HFFc6 (cell line): Measurements from ENCODE around the gene NXNL1. TPM values are rescaled to one million over a fixed set of nuclear protein-coding genes. Genes with fewer than 3 reads are reported as not detected.

Source experiments
- DNase-seq: peaks from one replicate; pipeline ENCODE4 v3.0.0-alpha.2; 2018
- H3K27ac Mint-ChIP-seq: 2 replicates; pipeline ENCODE4 v1.8.0; 2020; ENCODE audit warnings: mild to moderate bottlenecking, mixed read lengths
- H3K27me3 Mint-ChIP-seq: 2 replicates; pipeline ENCODE4 v1.8.0; 2021; ENCODE audit warnings: mild to moderate bottlenecking, moderate library complexity, mixed read lengths; ENCODE audit not compliant: insufficient read depth
- H3K36me3 Mint-ChIP-seq: 2 replicates; pipeline ENCODE4 v1.8.0; 2021; ENCODE audit warnings: low read depth, mixed read lengths
- H3K4me1 Mint-ChIP-seq: 2 replicates; pipeline ENCODE4 v1.8.0; 2020; ENCODE audit warnings: low read depth, mixed read lengths
- H3K4me3 Mint-ChIP-seq: 2 replicates; pipeline ENCODE4 v1.8.0; 2020; ENCODE audit warnings: mild to moderate bottlenecking, moderate library complexity, mixed read lengths
- H3K9me3 Mint-ChIP-seq: 2 replicates; pipeline ENCODE4 v1.8.0; 2020; ENCODE audit warnings: mild to moderate bottlenecking, mixed read lengths
- total RNA-seq, 6 experiments: library from RNA; stranded (reverse); fragmentation: NEBNext Ultra II Directional; extraction: Animal tissue kit (Norgen Biotek cat#: 25700); gene quantifications; 2 replicates in 1 of 6; 3 replicates in 5 of 6; pipeline ENCODE4 v1.2.3, GENCODE V29; 2021
- TF ChIP-seq, protein P1 (sequence below): fragments of 200-600 bp; sonication (generic); IDR thresholded peaks from 2 replicates; pipeline ENCODE4 v1.5.0; 2021; ENCODE audit warnings: antibody characterized with exemption, mild to moderate bottlenecking

NXNL1 gene
- total RNA-seq, 6 experiments from 2014 or later, result not detected

DNA sequence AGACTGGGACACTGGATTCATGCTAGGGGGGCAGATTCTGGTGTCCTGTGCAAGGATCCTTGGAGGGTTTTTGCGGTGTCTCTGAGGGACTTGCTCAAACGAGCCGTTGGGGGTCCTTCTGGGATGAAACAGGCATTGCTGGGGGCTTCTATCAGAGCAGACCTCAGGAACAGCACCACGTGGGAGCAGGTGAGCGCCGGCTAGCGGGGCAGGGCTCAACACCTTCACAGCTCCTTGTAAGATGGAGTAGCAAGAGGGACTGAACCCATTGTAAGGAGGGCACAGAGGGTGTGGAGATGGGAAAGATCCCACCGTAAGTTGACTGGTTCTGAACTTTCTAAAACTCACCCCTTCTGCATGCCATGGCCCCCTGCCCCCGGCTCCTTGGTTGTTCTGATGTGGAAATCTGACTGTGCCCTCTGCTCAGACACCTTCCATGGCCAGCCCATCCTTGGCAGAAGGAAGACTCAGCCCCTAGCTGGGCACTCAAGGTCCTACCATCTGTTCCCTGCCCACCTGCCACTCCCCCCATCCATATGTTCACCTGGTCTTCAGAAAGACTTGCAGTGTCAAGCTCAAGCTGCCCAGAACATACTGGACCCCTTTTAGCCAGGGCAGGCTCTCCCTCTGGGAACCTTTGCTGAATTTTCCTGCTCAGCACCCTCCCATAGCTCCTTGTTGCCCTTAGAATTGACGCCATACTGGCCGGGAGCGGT, 10.8 kb upstream of the NXNL1 start:
- no peaks in the 10 kb centered on the region for H3K36me3 Mint-ChIP-seq
- peaks cover 48% of the 10 kb centered on the region for H3K4me1 Mint-ChIP-seq
- no peaks in the 10 kb centered on the region for H3K9me3 Mint-ChIP-seq
- H3K27ac Mint-ChIP-seq, result no peak overlapping the region; the same call in 1 of the 2 replicates
- no peaks in the 10 kb centered on the region for H3K27me3 Mint-ChIP-seq
- DNase-seq, result no peak
- TF ChIP-seq, protein P1, sequence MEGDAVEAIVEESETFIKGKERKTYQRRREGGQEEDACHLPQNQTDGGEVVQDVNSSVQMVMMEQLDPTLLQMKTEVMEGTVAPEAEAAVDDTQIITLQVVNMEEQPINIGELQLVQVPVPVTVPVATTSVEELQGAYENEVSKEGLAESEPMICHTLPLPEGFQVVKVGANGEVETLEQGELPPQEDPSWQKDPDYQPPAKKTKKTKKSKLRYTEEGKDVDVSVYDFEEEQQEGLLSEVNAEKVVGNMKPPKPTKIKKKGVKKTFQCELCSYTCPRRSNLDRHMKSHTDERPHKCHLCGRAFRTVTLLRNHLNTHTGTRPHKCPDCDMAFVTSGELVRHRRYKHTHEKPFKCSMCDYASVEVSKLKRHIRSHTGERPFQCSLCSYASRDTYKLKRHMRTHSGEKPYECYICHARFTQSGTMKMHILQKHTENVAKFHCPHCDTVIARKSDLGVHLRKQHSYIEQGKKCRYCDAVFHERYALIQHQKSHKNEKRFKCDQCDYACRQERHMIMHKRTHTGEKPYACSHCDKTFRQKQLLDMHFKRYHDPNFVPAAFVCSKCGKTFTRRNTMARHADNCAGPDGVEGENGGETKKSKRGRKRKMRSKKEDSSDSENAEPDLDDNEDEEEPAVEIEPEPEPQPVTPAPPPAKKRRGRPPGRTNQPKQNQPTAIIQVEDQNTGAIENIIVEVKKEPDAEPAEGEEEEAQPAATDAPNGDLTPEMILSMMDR, result no peak
- peak overlapping the region; percentile 97 for H3K4me3 Mint-ChIP-seq

DNA sequence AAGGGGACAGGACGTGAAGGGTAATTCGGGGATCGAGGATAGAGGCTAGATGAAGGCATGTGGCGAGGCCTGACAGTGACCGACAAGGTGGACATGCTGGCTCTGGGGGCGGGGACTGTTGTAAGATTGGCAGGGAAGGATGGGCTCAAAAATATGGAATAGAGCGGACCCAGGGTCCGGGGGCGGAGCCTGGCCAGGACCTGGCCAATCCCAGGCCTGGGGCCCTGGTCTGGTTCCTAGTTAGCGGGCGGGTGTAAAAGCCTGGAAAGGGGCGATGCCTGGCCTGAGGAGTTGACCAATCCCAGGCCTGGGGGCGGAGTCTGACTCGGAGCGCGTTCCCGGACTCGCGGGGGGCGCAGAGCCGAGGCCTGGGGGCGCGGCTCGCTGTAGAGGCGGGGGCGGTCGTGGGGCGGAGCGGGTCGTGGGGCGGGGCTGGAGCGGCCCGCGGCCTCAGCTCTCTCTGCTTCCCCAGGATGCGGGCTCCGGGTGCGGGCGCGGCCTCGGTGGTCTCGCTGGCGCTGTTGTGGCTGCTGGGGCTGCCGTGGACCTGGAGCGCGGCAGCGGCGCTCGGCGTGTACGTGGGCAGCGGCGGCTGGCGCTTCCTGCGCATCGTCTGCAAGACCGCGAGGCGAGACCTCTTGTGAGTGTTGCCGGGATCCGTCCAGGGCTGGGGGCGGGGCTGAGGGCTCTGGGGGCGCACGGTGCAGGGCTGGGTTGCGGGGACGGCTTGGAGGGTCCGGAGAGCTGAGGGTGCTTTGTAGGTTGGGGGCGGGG, 9.5 kb upstream of the NXNL1 start, which contains the start of gene SLC27A1:
SLC27A1 (plus strand) TSS at position 457 of the 774 bp plus-strand sequence; CDS start at position 474, 17 bp downstream.
- peak; percentile 98 for DNase-seq
- Mint-ChIP-seq H3K36me3 (no peaks in the 10 kb centered on the region), H3K4me3 (peak within 1 kb of the TSS; percentile 97), H3K9me3 (no peaks in the 10 kb centered on the region), H3K4me1 (peaks cover 46% of the 10 kb centered on the region), H3K27ac (peak within 1 kb of the TSS; percentile 93), H3K27me3 (no peaks in the 10 kb centered on the region; the same call in 1 of the 2 replicates)
- TF ChIP-seq, protein P1, result no peak; the same call in 1 of the 2 replicates

DNA sequence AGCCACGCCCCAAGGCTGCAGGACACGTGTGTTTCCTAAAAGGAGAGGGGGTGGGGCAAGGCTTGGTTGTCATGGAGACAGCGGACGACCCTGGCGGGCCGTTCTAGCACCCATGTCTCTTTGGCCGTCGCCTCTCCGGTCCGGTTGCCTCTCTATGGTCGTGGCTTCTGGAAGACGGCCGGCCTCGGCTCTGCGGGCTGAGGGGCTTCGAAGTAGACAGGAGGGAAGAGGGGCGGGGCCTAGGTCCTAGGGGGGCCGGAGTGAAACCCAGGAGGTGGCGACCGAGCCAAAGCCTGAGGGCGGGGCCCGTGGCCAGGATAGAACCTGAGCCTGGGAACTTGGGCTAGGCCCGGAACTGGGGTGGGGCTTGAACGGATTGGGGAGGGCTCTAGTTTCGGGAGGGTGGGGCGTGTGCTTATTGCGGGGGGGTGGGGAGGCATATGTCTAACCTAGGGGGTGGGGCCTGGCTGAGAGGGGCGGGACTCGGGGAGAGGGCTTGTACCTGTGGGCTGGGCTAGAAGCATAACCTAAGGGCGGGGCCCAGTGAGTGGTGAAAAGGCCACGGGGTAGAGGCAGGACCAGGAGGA, 8.8 kb upstream of the NXNL1 start:
- peaks cover 44% of the 10 kb centered on the region for H3K4me1 Mint-ChIP-seq
- H3K4me3 Mint-ChIP-seq, result peak overlapping the region; percentile 97

DNA sequence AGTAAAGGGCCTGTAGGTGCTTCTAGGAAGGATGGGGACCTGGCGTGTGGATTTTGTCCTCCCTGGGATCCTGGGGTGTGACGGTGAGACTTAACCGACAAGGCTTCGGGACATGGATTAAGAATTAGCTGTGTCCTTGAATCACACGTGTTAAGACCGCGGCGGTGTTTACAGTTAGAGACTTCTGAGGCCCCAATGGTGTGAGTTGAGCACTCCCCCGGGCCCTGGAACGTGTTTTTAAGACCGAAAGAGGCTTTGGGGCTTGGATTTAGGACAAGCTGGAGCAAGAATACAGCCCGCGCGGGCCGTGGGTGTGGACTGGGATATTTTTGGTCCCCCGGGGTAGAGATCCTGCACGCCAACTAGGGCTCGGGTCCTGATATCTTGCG, 8.4 kb upstream of the NXNL1 start:
- TF ChIP-seq, protein P1, result no peak
- peak overlapping the region; percentile 97 for H3K4me3 Mint-ChIP-seq
- DNase-seq, result no peak
- peak overlapping the region; percentile 93 for H3K27ac Mint-ChIP-seq
- H3K36me3 Mint-ChIP-seq, result no peaks in the 10 kb centered on the region
- peaks cover 43% of the 10 kb centered on the region for H3K4me1 Mint-ChIP-seq
- H3K27me3 Mint-ChIP-seq, result no peaks in the 10 kb centered on the region; the same call in 1 of the 2 replicates
- H3K9me3 Mint-ChIP-seq, result no peaks in the 10 kb centered on the region

More for the DNA sequence above, 8.8 kb upstream of the NXNL1 start:
- TF ChIP-seq, protein P1, result no peak
- H3K27ac Mint-ChIP-seq, result peak overlapping the region; percentile 93
- DNase-seq, result peak; percentile 89
- no peaks in the 10 kb centered on the region; the same call in 1 of the 2 replicates for H3K27me3 Mint-ChIP-seq
- H3K36me3 Mint-ChIP-seq, result no peaks in the 10 kb centered on the region
- H3K9me3 Mint-ChIP-seq, result no peaks in the 10 kb centered on the region

DNA sequence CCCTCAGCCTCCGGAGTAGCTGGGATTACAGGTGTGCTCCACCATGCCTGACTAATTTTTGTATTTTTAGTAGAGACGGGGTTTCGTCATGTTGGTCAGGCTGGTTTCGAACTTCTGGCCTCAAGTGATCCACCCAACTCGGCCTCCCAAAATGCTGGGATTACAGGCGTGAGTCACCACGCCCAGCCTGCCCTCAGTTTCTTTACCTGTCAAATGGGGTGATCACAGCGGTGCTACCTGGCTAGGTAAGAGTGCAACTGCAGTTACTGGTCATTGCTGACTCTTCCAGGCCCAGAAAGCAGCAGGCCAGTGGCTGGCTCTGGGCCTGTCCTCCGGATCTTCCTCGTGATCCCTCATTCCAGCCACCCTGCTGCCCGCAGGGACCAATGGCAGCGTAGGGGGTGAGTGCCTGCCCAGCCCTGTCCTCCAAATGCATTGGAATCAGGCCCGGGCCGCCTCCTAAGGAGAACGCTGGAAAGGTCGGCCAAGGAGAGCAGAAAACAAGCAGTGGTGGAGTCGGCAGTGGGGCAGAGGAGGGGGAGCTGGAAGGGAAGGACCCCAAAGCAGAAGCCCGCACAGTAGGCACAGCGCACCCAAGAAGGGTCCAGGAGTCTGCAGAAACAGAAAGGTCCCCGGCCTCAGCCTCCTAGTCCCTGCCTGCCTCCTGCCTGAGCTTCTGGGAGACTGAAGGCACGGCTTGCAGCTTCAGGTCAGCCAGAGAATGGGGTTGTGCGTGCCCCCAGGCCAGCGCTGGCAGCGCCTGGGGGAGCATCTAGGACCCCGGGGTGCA, 7.8 kb upstream of the NXNL1 start:
- Mint-ChIP-seq H3K9me3 (no peaks in the 10 kb centered on the region), H3K4me3 (peak overlapping the region; percentile 97), H3K27me3 (no peaks in the 10 kb centered on the region; the same call in 1 of the 2 replicates), H3K4me1 (peaks cover 38% of the 10 kb centered on the region), H3K36me3 (no peaks in the 10 kb centered on the region), H3K27ac (peak overlapping the region; percentile 93)
- TF ChIP-seq, protein P1, result no peak
- DNase-seq, result no peak
